Stimulated activated CD8-positive, alpha-beta memory T cell treated with anti-CD3 and anti-CD28 coated beads, Interleukin-4, amount 100 ng/mL, for 48 hours (primary cell): ENCODE results near the gene MADCAM1.
"Not testable (repeated sequence)": the region's sequence is repeated elsewhere in the genome, so short reads cannot be mapped to it uniquely, and the experiment has no call there.

Experiments used
- DNase-seq: peaks from one replicate; pipeline ENCODE4 v3.0.0-alpha.2; 2020

The MADCAM1 gene

DNA sequence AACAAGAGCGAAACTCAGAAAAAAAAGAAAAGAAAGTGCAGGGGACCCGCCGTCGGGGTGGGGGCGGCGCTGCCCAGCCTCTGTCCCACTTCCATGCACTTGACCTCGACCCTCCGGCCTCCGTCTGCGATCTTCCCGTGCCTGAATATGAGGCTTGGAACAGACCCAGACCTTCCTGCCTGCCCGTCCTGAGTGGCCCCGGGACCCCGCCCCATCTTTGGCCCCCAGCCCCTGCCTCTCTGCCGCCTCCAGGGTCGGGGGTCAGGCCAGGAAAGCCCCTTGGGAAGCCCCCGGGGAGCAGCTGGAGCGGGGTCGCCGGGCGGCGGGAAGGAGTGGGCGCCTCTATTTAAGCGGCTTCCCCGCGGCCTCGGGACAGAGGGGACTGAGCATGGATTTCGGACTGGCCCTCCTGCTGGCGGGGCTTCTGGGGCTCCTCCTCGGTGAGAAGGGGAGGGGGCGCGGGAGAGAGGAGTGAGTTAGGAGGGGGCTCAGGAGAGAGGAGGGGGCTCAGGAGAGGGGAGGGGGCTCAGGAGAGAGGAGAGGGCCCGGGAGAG is at the start of gene MADCAM1:
Gene MADCAM1, plus strand, starts transcription at position 375 of the 554 bp plus-strand sequence. Its CDS starts 14 bp downstream, at position 389.
- DNase-seq: no peak

DNA sequence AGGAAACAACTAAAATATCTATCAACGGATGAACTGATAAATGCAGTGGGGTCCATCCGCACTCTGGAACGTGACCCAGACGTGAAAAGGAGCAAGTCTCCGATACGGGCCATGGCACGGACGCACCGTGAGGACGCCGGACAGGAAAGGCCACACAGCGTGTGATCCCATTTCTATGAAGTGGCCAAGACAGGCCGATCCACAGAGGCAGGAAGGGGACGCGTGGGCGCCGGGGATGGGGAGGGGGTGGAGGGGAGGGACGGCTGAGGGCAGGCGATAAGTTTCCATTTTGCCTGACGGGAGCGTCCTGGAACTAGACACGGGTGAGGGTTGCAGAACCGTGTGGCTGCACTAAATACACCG is 49.2 kb upstream of the MADCAM1 start:
- no peak for DNase-seq

DNA sequence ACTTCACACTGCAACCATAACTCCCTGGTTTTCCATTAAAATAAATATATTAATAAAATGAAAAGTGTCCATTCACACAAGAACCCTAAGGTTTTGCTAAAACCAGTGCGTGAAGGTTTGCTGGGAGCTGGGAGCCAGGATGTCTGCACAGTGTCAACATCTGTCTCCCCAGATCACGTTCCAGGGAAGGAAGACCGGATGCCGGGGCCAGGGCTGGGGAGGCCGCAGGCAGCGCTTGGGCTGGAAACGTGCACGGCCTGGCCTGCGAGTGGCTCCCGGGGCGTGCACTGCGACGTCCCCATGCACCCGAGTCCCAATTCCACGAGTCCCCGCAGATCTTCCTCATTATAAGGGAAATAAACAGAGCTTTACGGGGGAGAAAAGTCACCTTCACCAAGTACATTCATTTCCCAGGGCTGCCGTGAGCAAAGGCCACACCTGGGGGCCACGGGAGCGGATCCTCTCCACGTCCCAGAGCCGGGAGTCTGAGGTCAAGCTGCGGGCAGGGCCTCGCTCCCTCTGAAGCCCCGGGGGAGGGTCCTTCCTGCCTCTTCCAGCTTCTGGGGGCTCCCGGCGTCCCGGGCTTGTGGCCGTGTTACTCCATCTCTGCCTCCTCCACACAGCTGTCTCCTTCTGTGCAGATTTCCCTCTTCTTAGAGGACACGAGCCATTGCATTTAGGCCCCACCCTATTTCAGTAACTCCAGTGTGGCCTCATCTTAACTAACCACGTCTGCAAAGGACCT is 48.3 kb upstream of the MADCAM1 start:
- no peak for DNase-seq

DNA sequence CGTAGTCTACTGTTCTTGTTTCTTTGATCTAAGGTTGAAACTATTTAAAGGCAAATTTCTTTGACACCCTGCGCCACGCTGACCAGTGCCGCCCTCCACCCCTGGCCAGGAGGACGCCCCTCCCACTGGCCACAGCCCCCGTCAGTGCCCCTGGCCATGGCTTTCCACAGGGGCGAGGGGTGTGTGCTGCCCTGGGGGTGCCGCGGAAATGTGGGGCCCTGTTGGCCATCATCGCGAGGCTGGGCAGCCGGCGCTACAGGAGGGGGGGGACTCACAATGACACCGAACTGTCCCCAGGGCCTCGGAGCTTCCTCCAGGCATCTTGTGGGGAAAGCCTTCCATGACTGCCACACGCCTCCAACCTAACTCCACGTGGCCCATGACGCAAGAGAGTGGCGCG is 46.4 kb upstream of the MADCAM1 start:
- DNase-seq: no peak

DNA sequence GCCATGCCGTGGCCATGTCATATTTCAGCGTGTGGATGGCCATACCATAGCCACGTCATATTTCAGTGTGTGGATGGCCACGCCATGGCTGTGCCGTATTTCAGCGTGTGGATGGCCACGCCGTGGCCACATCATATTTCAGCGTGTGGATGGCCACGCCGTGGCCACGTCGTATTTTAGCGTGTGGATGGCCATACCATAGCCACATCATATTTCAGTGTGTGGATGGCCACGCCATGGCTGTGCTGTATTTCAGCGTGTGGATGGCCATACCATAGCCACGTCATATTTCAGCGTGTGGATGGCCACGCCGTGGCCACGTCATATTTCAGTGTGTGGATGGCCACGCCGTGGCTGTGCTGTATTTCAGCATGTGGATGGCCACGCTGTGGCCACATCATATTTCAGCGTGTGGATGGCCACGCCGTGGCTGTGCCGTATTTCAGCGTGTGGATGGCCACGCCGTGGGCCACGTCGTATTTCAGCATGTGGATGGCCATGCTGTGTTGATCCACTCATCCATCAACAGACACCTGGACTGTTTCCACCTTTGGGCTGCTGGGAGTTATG is 45.3 kb upstream of the MADCAM1 start:
- not testable (repeated sequence) for DNase-seq

DNA sequence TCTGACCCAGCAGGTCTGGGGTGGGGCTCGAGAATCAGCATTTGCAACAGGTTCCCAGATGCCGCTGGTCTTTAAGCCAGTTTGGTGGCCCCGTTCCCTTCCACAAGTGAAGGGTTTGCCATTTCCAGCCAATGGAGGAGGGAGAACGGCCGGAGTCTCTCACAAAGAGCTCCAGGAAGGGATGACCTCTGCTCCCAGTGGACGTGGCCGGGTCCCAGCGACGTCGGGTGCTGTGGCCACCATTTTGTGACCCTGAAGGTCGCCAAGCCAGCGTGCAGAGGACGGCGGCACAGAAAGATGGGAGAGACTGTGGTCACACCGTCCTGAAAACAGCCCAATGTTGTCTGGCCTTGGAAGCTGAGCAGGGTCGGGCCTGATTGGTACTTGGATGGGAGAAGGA is 43.5 kb upstream of the MADCAM1 start:
- no peak for DNase-seq

DNA sequence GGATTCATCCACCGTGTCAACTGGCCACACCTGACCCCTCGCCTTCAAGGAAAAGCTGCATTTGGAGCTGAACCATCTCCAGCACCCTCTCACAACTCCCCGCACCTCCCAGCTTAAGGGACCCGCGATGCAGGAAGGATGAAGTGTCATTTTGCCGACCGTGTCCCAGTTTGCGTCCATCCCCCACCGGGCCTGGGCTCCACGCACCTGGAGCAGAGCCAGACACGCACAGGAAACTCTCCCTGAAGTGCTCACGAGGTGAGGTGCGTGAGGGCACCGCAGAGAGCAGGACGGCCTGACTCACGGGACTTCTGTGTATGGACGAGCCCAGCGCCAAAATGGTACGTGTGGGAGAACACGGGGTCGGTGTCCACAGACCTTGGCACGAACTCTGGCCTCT is 42.7 kb upstream of the MADCAM1 start:
- DNase-seq: no peak

DNA sequence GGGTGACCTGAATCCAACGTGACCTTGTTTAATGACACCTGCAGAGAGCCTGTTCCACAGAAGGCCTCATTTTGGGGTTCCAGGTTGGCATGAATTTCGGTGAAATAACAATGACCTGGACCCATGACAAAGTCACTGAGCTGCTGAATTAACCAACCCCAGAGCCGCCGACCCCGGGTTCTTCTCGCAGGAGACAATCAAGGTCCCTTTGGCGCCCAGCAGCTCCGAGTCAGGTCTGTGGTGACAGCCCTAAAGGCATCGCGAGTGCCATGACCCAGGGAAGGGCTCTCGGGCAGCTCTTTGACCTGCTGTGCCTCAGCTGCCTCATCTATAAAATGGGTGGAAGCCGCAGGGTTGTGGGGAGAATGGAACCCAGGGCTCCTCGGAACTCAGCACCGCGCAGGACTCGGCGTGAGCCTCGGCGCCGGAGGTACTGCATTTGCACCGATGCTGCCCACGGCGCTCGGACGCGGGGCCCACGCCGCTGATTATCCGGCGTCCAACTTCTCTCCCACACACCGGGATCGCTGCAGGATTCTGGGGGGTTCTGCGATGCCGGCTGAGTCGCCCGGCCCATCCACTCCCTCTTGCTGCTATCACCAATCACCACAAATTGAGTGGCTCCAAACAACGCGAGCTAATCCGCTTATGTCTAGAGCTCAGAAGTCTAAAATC is 41.1 kb upstream of the MADCAM1 start:
- DNase-seq: no peak

DNA sequence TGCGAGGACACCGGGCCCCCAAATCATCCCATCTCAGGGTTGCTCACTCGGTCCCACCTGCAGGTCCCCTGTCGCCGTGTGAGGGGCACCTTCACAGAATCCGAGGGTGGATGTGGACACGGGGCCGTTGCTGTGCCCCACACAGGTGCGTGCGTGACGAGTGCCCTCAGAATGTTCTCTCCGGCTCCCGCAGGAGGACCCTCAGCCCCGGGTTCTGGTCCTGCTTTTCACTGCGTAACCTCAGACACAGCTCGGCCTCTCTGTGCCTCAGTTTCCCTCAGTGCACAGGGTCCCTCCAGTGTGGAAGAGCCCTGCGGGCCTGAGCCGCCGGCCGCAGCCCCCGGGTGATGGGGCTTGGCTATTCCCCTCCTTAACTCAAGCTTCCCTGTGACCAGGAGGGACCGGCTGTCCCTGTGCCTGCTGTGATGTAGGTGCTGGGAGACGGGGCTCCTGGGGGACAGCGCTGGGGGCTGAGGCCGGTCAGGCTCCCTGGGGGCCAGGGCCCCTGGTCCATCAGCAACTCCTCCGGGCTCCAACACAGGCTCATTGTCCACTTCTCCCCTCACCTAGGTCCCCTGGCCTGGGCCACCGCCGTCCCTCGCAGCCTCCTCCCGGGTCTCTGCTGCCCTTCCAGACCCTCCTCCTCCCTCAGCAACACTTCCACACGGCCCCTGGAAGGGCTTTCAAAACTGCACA is 40.3 kb upstream of the MADCAM1 start:
- DNase-seq: no peak

DNA sequence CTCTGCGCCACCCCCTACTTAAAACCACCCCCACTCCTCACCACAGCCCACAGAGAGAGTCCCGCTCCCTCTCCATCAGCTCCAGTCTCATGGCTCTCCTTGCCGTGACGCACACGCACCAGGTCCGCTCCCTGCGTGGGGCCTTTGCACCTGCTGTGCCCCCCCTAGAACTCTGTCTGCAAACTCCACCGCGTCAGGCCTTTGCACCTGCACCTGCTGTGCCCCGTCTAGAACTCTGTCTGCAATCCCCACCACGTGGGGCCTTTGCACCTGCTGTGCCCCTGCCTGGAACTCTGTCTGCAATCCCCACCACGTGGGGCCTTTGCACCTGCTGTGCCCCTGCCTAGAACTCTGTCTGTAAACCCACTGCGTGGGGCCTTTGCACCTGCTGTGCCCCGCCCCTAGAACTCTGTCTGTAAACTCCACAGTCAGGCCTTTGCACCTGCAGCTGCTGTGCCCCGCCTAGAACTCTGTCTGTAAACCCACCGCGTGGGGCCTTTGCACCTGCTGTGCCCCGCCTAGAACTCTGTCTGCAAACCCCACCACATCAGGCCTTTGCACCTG is 39.7 kb upstream of the MADCAM1 start:
- DNase-seq: no peak

DNA sequence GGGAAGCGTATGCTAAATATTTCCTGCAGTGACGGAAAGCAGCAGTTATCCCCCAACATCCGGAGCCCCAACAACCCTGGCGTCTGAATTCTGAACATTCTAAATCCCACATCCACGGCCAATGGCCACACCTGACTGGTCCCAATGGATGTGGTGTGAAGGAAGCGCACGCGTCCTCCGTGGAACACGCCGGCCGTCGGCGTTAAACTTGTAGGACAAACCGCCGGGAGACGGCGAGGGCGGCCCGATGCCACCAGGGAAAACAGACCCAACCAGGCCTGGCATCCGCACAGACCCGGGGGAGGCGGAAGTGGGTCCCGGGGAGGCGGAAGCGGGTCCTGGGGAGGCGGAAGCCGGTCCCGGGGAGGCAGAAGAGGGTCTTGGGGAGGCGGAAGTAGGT is 38.6 kb upstream of the MADCAM1 start:
- DNase-seq: no peak

DNA sequence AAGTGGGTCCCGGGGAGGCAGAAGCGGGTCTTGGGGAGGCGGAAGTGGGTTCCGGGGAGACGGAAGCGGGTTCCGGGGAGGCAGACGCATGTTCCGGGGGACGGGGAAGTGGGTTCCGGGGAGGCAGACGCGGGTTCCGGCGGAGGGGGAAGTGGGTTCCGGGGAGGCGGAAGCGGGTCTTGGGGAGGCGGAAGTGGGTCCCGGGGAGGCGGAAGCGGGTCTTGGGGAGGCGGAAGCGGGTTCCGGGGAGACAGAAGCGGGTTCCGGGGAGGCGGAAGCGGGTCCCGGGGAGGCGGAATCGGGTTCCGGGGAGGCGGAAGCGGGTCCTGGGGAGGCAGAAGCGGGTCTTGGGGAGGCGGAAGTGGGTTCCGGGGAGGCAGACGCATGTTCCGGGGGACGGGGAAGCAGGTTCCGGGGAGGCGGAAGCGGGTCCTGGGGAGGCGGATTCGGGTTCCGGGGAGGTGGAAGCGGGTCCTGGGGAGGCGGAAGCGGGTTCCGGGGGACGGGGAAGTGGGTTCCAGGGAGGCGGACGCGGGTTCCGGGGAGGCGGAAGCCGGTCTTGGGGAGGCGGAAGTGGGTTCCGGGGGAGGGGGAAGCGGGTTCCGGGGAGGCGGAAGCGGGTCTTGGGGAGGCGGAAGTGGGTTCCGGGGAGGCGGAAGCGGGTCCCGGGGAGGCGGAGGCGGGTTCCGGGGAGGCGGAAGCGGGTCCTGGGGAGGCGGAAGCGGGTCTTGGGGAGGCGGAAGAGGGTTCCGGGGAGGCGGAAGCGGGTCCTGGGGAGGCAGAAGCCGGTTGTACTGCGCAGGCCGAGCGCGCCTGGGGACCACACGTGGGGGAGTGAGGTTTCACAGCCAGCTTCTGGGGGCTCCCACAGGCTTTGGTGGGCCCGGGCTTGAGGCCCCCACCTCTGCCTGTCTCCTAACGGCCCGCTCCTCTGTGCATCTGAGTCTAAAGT is 37.9 kb upstream of the MADCAM1 start:
- no peak for DNase-seq

DNA sequence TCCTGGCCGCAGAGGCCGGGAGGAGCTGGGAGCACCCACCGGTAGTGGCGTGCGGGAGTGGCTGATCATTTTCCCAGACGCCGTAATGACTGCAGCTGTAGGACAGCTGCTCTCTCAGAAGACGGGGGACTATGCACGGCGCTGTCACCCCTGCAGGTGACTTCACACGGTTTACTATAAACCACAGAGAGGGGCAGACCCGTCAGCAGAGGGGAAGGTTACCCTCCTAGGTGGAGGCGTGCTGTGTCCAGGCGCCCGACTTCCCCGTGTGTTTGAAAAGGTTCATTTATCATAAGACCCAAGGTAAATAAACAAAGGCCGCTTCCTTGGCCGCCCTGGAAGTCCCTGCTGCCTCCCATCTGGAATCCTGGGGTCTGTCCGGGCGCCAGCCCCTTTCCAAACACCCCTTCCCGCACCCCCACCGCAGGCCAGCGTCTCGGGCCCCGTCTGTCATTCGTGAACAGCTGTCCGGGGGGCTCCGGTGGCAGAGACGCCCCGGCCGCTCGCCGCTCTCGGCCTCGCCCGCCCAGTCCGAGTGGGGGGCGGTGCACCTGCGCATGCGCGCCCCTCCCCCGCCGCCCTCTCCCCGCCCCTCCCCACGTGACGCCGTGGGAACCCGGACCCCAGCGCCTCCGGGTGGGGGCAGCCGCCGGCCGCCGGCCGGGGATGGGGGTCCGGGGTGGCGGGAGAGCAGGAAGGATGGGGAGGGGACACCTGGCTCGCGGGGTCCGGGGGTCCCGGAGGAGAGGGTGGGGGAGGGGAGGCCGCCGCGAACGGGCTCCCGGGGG is 36.4 kb upstream of the MADCAM1 start:
- peak; percentile 62 for DNase-seq

DNA sequence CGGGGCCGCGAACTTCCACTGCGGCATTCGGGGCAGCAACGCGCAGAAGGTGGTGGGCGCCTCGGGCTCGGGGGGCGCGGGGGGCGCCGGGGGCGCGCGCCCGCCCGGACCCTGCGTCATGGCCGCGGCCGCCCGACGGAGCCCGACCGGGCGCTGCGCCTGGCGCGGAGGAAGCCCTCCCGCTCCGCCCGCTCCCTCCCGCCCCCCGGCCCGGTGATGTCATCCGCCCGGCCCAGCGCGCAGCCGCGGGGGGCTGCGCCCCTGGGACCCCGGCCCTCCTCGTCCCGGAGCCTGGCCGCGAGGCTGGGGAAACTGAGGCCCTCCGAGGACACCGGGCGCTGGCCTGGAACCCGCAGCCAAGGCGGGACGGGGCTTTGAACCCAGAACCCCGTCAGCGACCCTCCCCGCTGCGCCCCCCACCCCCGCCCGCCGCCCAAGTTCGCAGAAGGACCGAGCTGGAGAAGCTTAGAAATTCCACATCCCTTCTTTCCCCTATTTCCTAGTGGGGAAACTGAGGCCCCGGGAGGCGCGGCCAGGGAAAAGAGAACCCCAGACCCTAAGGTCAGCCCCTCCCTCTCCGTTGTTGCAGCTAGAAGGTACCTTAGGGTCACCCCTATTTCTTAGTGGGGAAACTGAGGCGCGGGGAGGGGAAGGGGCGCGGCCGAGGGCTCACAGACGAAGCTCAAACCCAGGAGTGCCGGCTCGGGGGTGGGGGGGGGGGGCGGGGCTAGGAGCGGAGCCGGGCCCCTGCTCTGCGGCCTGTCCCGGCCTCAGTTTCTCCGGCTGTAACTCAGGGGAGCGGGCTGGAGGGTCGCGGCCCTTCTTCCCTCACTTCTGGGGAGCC is 35.2 kb upstream of the MADCAM1 start, which contains the start of gene SHC2:
Gene SHC2, minus strand, starts transcription at position 157 of the 844 bp plus-strand sequence. Its CDS starts 37 bp downstream, at position 120.
- no peak for DNase-seq

DNA sequence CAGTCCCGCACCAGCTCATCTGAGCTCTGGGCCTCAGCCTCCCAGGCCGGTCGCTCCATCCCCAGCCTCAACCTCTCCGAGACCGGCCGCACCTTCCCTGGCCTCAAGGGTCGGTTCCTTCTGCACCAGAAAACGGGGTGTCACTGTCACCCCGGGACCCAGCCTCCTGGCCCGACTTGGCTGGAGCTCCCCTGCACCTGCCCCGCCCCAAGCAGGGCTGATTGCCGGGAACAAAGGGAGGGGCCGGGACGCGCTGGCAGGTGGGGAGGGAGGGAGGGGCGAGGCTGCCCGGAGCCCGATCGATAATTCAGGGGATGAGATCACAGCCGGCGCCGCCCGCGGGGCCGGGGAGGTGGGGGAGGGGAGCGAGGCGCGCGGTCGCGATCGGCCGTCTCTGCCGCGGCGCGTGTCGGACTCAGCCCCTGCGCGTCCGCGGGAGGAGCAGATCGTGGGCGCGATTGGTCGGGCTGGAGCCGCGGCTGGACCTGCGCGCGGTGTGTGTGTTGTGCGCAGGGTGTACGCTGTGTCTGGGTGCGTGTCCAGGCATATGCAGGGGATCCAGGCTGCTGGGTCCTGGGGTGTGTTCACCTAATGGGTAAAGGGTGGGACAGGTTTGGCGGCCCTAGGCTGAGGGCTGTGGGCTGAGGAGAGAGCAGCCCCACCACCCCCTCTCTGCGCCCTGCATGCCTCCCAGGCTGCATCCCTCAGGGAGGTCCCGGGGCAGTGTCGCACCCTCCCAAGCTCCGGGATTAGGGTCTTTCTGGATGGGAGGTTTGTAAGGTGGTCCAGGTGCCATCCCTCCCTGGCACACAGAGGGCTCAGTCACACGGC is 34.4 kb upstream of the MADCAM1 start:
- DNase-seq: peak; percentile 28

DNA sequence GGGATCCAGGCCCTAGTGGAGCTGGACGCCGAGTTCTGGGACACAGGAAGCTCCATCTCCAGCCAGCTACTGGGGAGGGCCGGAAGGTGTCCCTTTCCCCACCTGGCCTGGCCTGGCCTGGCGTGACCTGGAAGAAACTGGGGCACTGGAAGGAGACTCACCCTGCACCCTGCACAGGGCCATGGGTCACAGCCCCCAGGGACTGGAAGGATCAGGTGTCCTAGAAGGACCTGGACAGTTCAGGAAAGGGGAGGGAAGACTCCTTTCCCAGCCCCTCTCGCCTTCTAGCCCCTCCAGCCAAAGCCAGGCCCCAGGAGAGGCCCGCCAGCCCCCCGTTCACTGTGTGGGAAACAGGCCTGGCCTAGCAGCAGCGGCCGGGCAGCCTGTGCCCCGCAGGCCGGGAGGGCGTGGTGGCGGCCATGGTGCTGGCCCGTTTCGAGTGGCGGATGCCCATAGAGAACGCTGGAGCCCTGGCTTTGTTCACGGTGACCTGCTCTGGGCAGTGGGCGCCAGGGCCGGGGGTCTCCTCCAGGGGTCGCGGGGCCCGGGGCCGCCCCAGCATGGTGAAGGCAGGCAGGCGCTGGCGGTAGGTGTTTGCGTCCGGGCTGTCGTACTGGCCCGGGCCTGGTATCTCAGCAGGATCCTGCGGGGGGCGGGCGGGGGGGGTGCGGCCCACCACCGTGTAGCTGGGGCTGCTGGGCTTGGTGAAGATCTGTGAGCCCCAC is 32.6 kb upstream of the MADCAM1 start:
- DNase-seq: no peak

DNA sequence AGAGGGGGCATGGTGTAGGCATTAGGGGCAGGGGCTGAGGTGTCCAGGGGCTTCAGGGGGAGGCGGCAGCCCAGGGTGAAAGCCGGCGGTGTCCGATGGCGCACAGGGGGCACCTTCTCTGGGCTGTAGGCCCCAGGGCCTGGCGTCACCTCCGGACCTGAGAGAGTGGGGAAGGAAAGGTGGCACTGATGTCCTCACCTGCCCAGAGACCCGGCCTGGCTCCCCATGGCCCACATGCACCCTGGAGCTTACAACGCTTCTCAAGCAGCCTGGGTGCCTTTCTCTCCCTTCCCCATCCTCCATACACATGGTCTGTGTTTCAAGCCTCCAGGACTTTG is 32.1 kb upstream of the MADCAM1 start:
- DNase-seq: no peak

DNA sequence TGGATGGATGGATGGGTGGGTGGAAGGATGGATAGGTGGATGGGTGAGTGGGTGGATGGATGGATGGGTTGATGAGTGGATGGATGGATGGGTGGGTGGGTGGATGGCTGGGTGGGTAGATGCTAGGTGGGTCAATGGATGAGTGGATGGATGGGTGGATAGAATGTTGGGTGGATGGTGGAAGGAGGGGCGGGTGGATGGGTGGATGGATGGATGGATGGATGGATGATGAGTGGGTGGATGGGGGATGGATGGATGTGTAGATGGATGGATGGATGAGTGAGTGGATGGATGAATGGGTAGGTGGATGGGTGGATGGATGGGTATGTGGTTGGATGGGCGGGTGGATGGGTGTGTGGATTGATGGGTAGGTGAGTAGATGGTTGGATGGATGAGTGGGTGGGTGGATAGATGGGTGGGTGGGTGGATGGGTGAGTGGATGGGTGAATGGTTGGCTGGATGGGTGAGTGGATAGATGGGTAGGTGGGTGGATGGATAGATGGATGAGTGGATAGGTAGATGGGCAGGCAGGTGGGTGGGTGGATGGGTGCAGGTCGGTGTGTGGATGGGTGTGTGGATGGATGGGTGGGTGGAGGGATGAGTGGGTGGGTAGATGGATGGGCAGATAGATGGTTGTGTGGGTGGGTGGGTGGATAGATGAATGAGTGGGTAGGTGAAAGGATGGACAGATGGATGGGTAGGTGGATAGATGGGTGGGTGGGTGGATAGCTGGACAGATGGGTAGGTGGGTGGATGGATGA is 31.1 kb upstream of the MADCAM1 start:
- DNase-seq: no peak
